Activated gamma-delta T cell (primary cell): ENCODE measurements around the gene HHAT.
"Not testable (repeated sequence)": the region's sequence is repeated elsewhere in the genome, so short reads cannot be mapped to it uniquely, and the experiment has no call there.

ENCODE experiments used
- DNase-seq: peaks from one replicate; lab custom pipeline; 2025; lab: John Stamatoyannopoulos, UW

The HHAT gene

GRCh38 chr1:210397252-210397651 is 68.5 kb downstream of the HHAT start:
- DNase-seq = no peak

GRCh38 chr1:210397681-210398080 is 69.0 kb downstream of the HHAT start:
- no peak for DNase-seq

- no peak for DNase-seq
These were observed 69.8 kb downstream of the HHAT start for GRCh38 chr1:210398466-210398865.

- no peak for DNase-seq
These were observed 71.5 kb downstream of the HHAT start for GRCh38 chr1:210400043-210400840.

GRCh38 chr1:210402560-210402959 is 73.9 kb downstream of the HHAT start:
- DNase-seq = no peak

- no peak for DNase-seq
These were observed 76.6 kb downstream of the HHAT start for GRCh38 chr1:210405316-210405715.

- not testable (repeated sequence) for DNase-seq
These were observed 77.6 kb downstream of the HHAT start for GRCh38 chr1:210406341-210406740.

GRCh38 chr1:210407207-210407886 is 78.6 kb downstream of the HHAT start:
- DNase-seq = no peak

GRCh38 chr1:210407887-210408252 is 79.2 kb downstream of the HHAT start:
- DNase-seq = no peak

GRCh38 chr1:210412240-210412639 is 83.5 kb downstream of the HHAT start:
- no peak for DNase-seq

- no peak for DNase-seq
These were observed 85.2 kb downstream of the HHAT start for GRCh38 chr1:210413951-210414350.

GRCh38 chr1:210415846-210416448 is 87.2 kb downstream of the HHAT start:
- no peak for DNase-seq

GRCh38 chr1:210416681-210417080 is 88.0 kb downstream of the HHAT start:
- DNase-seq = no peak

- no peak for DNase-seq
These were observed 89.2 kb downstream of the HHAT start for GRCh38 chr1:210417881-210418280.

GRCh38 chr1:210418863-210419650 is 90.4 kb downstream of the HHAT start:
- DNase-seq = no peak

GRCh38 chr1:210426696-210427095 is 98.0 kb downstream of the HHAT start:
- DNase-seq = not testable (repeated sequence)

- DNase-seq = no peak
These were observed 100.0 kb downstream of the HHAT start for GRCh38 chr1:210428696-210429095.

- DNase-seq = no peak
These were observed 105.5 kb downstream of the HHAT start for GRCh38 chr1:210434223-210434622.

GRCh38 chr1:210437111-210437510 is 108.4 kb downstream of the HHAT start:
- no peak for DNase-seq

GRCh38 chr1:210437781-210438180 is 109.1 kb downstream of the HHAT start:
- no peak for DNase-seq

GRCh38 chr1:210438928-210439841 is 110.5 kb downstream of the HHAT start:
- no peak for DNase-seq
